OCI-LY3 (cell line): ENCODE data around the gene TMCO1.
"Not testable (repeated sequence)": the region's sequence is repeated elsewhere in the genome, so short reads cannot be mapped to it uniquely, and the experiment has no call there.

Experiments
- H2AFZ ChIP-seq: fragments of 200-600, 300-600 bp; shearing (Covaris generic); 2 replicates; pipeline ENCODE4 v1.6.0; 2014; ENCODE audit warnings: antibody characterized with exemption, low read depth, low read length
- H3K27ac ChIP-seq: fragments of 200-600, 300-600 bp; sonication (generic); 2 replicates; pipeline ENCODE4 v1.5.1; 2014; ENCODE audit warnings: mild to moderate bottlenecking, low read length, moderate library complexity, mixed read lengths
- H3K27me3 ChIP-seq: fragments of 200-600, 300-600 bp; sonication (generic); 2 replicates; pipeline ENCODE4 v1.6.1; 2014; ENCODE audit warnings: low read depth, low read length, mixed read lengths
- H3K36me3 ChIP-seq: fragments of 200-600, 300-600 bp; sonication (generic); replicated peaks from 2 replicates; pipeline ENCODE3; 2014; ENCODE audit warnings: low read depth, low read length, mixed read lengths
- H3K4me1 ChIP-seq: fragments of 300-600, 200-600 bp; sonication (generic); 2 replicates; pipeline ENCODE4 v1.6.1; 2014; ENCODE audit warnings: low read length, mixed read lengths
- H3K4me2 ChIP-seq: fragments of 200-600, 300-600 bp; sonication (generic); 2 replicates; pipeline ENCODE4 v1.6.1; 2014; ENCODE audit warnings: low read length, mixed read lengths
- H3K4me3 ChIP-seq: fragments of 300-600, 200-600 bp; sonication (generic); 2 replicates; pipeline ENCODE4 v1.5.1; 2014; ENCODE audit warnings: antibody characterized with exemption, mild to moderate bottlenecking, low read length, moderate library complexity
- H3K79me2 ChIP-seq: fragments of 300-600, 200-600 bp; shearing (Covaris generic); 2 replicates; pipeline ENCODE4 v1.6.1; 2014; ENCODE audit warnings: mild to moderate bottlenecking, low read length, mixed read lengths
- H3K9ac ChIP-seq: fragments of 300-600, 200-600 bp; shearing (Covaris generic); 2 replicates; pipeline ENCODE4 v1.6.0; 2014; ENCODE audit warnings: mild to moderate bottlenecking, low read length, moderate library complexity
- H3K9me3 ChIP-seq: fragments of 200-600, 300-600 bp; shearing (Covaris generic); 2 replicates; pipeline ENCODE4 v1.6.1; 2014; ENCODE audit warnings: low read length, mixed read lengths; ENCODE audit not compliant: insufficient read depth
- H4K20me1 ChIP-seq: fragments of 200-600, 300-600 bp; sonication (generic); 2 replicates; pipeline ENCODE4 v1.6.1; 2016; ENCODE audit warnings: low read length, mixed read lengths; ENCODE audit not compliant: insufficient read depth
- CTCF ChIP-seq: fragments of 200-600, 300-600 bp; sonication (generic); IDR thresholded peaks from 2 replicates; pipeline ENCODE4 v1.5.1; 2014; ENCODE audit warnings: antibody characterized with exemption, low read length, low read depth
- EZH2phosphoT487 ChIP-seq: fragments of 200-600 bp; shearing (Covaris generic); IDR thresholded peaks from 2 replicates; pipeline ENCODE4 v1.6.1; 2018; ENCODE audit warnings: antibody characterized with exemption, mixed run types, low read depth

The TMCO1 gene

DNA sequence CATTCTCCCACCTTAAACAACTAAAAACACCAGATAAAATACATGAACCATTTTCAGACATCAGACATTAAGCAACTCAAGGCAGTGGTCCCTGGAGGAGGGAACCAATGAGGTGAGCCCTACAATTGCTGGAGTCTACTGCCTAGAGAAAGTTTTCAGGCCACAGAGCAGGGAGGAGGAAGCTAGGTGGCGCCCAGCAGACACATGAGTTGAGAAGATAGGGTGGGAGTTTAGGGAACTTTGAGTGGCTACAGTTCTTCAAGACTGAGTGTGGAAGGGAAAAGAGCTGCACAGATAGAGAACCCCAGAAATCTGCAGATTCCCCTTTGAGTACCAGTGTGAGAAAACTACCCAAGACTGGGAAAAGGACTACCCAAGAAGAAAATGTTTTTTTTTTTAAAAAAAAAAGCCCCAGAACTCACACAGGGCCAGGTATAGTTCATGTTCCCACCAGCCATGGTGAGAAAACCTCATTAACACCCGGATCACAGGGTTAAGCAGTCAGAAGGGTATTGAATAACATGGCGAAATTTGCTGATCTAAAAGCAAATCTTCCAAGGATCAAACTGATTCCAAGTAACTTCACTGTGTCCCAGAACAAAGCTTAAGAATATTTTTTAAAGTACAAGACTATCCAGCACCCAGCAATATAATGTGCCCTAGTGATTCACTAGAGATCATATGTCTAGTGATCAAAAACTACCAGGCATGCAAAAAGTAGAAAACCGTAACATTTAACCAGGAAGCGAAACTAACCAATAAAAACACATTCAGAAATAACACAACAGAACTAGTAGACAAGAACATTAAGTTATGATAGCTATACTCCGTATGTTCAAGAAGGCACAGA is 82.3 kb downstream of the TMCO1 start:
- TF ChIP-seq CTCF (peak; percentile 71), EZH2phosphoT487 (no peak)
- H2AFZ ChIP-seq = no peak overlapping the region
- peaks cover 24% of the 10 kb centered on the region for H3K79me2 ChIP-seq
- H3K9ac ChIP-seq = no peak overlapping the region
- peaks cover 3% of the 10 kb centered on the region for H4K20me1 ChIP-seq
- no peaks in the 10 kb centered on the region for H3K9me3 ChIP-seq
- H3K27me3 ChIP-seq = no peaks in the 10 kb centered on the region
- peak overlapping the region; percentile 35 for H3K4me2 ChIP-seq
- no peak overlapping the region for H3K4me3 ChIP-seq
- H3K36me3 ChIP-seq = peaks cover 28% of the 10 kb centered on the region
- H3K27ac ChIP-seq = no peak overlapping the region
- H3K4me1 ChIP-seq = peaks cover 12% of the 10 kb centered on the region

DNA sequence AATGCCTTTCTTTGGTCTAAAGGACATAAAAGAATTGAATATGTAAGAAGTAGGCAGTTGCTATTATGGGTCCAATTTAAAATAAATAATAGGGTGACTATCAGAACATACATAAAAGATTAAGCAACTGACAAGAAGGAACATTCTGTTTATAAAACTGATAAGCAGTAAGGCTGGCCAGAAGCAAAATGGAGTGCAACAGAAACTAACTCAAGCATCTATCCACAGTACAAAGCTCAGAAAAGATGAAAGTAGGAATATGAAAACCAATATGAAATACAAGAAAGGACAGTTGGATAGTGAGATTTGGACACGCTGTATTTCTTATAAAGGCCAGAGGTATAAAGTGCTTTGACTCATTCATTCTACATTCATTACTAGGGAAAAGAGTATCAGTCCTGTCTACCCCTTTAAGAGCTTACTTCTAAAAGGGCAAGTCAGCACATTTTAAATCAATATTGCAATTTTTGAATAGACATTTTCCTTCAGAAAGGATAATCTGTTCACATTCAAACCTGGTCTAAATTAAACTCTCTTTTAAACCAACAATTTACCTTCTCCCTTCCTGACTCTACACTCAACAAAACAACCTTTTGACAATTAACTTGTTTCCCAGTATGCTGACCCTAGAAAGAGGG is 84.7 kb downstream of the TMCO1 start:
- Histone ChIP-seq H3K27me3 (no peaks in the 10 kb centered on the region), H3K79me2 (peaks cover 22% of the 10 kb centered on the region), H3K9me3 (no peaks in the 10 kb centered on the region), H3K9ac (no peak overlapping the region), H3K4me2 (no peak overlapping the region), H3K36me3 (peaks cover 47% of the 10 kb centered on the region), H2AFZ (no peak overlapping the region), H4K20me1 (peaks cover 3% of the 10 kb centered on the region), H3K4me1 (peaks cover 12% of the 10 kb centered on the region), H3K27ac (no peak overlapping the region), H3K4me3 (no peak overlapping the region)
- TF ChIP-seq CTCF = no peak
- TF ChIP-seq EZH2phosphoT487 = no peak

DNA sequence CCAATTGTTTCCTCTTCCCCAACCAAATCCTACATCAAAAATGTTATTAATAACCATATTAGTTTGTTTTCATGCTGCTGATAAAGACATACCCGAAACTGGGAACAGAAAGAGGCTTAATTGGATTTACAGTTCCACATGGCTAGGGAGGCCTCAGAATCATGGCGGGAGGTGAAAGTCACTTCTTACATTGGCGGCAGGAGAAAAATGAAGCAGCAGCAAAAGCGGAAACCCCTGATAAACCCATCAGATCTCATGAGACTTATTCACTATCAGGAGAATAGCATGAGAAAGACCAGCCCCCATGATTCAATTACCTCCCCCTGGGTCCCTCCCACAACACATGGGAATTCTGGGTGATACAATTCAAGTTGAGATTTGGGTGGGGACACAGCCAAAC is 87.9 kb downstream of the TMCO1 start:
- not testable (repeated sequence) for H3K27ac ChIP-seq, H3K4me3 ChIP-seq, H2AFZ ChIP-seq, H3K27me3 ChIP-seq, H3K79me2 ChIP-seq, H3K4me1 ChIP-seq, H3K4me2 ChIP-seq, H3K9me3 ChIP-seq, H4K20me1 ChIP-seq, H3K9ac ChIP-seq
- peaks cover 48% of the 10 kb centered on the region for H3K36me3 ChIP-seq

GRCh38 chr1:165680303-165680702 is 88.4 kb downstream of the TMCO1 start:
- Histone ChIP-seq H3K9ac (no peak overlapping the region), H3K4me3 (no peak overlapping the region), H3K4me2 (no peak overlapping the region), H3K4me1 (no peaks in the 10 kb centered on the region), H2AFZ (no peak overlapping the region), H3K79me2 (peaks cover 4% of the 10 kb centered on the region; the same call in 1 of the 2 replicates), H3K9me3 (no peaks in the 10 kb centered on the region), H3K27ac (no peak overlapping the region), H3K36me3 (peaks cover 47% of the 10 kb centered on the region), H3K27me3 (no peaks in the 10 kb centered on the region), H4K20me1 (no peaks in the 10 kb centered on the region)
- TF ChIP-seq CTCF (no peak), EZH2phosphoT487 (no peak)
